ENCODE data around the gene AKT2.

GRCh38 chr19:40234429-40235237 is 50.5 kb downstream of the AKT2 start:
- TF ChIP-seq CTCF (IDR thresholded peaks at IDR 0.05) (no peak), POLR2A (IDR thresholded peaks at IDR 0.05) (no peak), EP300 (IDR thresholded peaks at IDR 0.05) (no peak), POLR2AphosphoS5 (IDR thresholded peaks at IDR 0.05) (no peak)
